GM12801 (cell line): ENCODE data around the gene TRPM1.

Source experiments
- CTCF ChIP-seq: IDR thresholded peaks from one replicate; pipeline ENCODE4 v1.5.1; 2011; ENCODE audit warnings: control low read depth; ENCODE audit not compliant: insufficient read length; ENCODE audit errors: extremely low read depth

Gene TRPM1

GRCh38 chr15:31041610-31042009, 59.9 kb downstream of the TRPM1 start:
- no peak for TF ChIP-seq CTCF

- no peak for TF ChIP-seq CTCF
Measured at GRCh38 chr15:31040611-31041010, 60.9 kb downstream of the TRPM1 start.

- no peak for TF ChIP-seq CTCF
Measured at GRCh38 chr15:31039961-31040360, 61.6 kb downstream of the TRPM1 start.

- no peak for TF ChIP-seq CTCF
Measured at GRCh38 chr15:31037731-31038477, 63.6 kb downstream of the TRPM1 start.

- TF ChIP-seq CTCF = no peak
Measured at GRCh38 chr15:31036783-31037182, 64.7 kb downstream of the TRPM1 start.

- no peak for TF ChIP-seq CTCF
Measured at GRCh38 chr15:31035610-31036009, 65.9 kb downstream of the TRPM1 start.

GRCh38 chr15:31034152-31034551, 67.4 kb downstream of the TRPM1 start:
- TF ChIP-seq CTCF = no peak
